ENCODE results near the gene NKAIN2.

DNA sequence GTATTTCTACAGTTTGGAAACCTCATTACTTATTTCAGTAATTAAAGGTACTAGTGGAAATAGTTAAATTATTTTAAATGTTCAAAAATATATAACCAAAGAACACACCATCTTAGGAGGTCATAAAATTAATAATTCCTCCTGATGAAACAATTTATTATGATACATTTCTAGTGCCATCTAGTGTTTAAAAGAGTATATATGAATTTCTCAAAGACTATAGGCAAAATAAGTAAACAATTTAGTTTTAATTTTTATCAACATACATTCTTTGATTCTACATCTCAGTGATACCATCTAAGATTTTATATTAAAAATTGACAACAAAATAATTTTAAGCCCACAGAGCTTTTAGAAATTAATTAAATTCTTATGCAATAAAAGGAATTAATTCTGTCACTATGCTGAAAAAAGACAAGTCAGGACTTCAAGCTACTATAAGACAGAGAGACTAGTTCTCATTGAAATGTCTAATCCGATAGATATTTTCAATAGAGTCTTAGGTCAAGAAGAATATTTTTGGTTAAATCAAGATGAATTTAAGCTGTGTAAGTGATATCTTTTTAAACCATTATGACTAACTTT lies 1050.8 kb downstream of the NKAIN2 start:
- TF ChIP-seq, protein P1, sequence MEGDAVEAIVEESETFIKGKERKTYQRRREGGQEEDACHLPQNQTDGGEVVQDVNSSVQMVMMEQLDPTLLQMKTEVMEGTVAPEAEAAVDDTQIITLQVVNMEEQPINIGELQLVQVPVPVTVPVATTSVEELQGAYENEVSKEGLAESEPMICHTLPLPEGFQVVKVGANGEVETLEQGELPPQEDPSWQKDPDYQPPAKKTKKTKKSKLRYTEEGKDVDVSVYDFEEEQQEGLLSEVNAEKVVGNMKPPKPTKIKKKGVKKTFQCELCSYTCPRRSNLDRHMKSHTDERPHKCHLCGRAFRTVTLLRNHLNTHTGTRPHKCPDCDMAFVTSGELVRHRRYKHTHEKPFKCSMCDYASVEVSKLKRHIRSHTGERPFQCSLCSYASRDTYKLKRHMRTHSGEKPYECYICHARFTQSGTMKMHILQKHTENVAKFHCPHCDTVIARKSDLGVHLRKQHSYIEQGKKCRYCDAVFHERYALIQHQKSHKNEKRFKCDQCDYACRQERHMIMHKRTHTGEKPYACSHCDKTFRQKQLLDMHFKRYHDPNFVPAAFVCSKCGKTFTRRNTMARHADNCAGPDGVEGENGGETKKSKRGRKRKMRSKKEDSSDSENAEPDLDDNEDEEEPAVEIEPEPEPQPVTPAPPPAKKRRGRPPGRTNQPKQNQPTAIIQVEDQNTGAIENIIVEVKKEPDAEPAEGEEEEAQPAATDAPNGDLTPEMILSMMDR (IDR thresholded peaks at IDR 0.05) = peak in 1 of 4 experiments; percentile 16
- TF ChIP-seq POLR2A (IDR thresholded peaks at IDR 0.05) = no peak
